BE2C (cell line): ENCODE data around the gene WSCD2.

Source experiments
- DNase-seq: peaks from one replicate; pipeline ENCODE4 v3.0.0-alpha.2; 2020
- H3K27me3 ChIP-seq: fragments of 250-450 bp; sonication (Bioruptor Pico); 2 replicates; pipeline ENCODE4 v1.5.1; 2020; ENCODE audit warnings: mild to moderate bottlenecking
- H3K36me3 ChIP-seq: fragments of 250-450 bp; sonication (Bioruptor Pico); 2 replicates; pipeline ENCODE4 v1.5.1; 2020; ENCODE audit warnings: mild to moderate bottlenecking
- H3K4me1 ChIP-seq: fragments of 250-450 bp; sonication (Bioruptor Pico); 2 replicates; pipeline ENCODE4 v1.5.1; 2020
- H3K4me3 ChIP-seq: 2 replicates; pipeline ENCODE4 v1.5.1; 2011; ENCODE audit warnings: low read depth, low read length
- H3K9me3 ChIP-seq: fragments of 250-450 bp; sonication (Bioruptor Pico); 2 replicates; pipeline ENCODE4 v1.5.1; 2020
- TF ChIP-seq, protein P1 (sequence below): IDR thresholded peaks from 2 replicates; pipeline ENCODE4 v1.5.1; 2012; ENCODE audit warnings: mild to moderate bottlenecking, low read depth, low read length

Gene WSCD2

DNA sequence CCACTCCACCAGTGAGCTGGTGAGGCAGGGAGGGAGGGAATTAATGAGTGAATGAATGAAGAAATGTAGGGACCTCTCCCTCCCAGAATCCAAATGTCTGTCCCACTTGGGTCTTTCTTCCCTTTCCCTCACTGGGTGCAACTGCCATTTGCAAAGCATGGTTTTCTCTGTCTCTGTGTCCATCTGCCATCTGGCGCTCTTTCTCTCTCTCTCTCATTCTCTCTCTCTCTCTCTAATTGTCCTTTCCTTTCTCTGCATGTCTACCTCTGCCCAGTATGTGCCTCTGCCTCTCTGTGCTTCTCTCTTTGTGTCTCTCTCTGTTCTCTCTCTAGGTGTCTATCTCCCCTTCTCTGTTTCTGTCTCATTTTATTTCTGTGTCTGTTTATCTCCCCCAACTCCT, 107.3 kb downstream of the WSCD2 start:
- Histone ChIP-seq H3K4me3 (no peak overlapping the region), H3K4me1 (peaks cover 13% of the 10 kb centered on the region), H3K9me3 (no peaks in the 10 kb centered on the region; the same call in 1 of the 2 replicates), H3K27me3 (no peaks in the 10 kb centered on the region), H3K36me3 (no peaks in the 10 kb centered on the region)
- DNase-seq = no peak
- TF ChIP-seq, protein P1, sequence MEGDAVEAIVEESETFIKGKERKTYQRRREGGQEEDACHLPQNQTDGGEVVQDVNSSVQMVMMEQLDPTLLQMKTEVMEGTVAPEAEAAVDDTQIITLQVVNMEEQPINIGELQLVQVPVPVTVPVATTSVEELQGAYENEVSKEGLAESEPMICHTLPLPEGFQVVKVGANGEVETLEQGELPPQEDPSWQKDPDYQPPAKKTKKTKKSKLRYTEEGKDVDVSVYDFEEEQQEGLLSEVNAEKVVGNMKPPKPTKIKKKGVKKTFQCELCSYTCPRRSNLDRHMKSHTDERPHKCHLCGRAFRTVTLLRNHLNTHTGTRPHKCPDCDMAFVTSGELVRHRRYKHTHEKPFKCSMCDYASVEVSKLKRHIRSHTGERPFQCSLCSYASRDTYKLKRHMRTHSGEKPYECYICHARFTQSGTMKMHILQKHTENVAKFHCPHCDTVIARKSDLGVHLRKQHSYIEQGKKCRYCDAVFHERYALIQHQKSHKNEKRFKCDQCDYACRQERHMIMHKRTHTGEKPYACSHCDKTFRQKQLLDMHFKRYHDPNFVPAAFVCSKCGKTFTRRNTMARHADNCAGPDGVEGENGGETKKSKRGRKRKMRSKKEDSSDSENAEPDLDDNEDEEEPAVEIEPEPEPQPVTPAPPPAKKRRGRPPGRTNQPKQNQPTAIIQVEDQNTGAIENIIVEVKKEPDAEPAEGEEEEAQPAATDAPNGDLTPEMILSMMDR = no peak

DNA sequence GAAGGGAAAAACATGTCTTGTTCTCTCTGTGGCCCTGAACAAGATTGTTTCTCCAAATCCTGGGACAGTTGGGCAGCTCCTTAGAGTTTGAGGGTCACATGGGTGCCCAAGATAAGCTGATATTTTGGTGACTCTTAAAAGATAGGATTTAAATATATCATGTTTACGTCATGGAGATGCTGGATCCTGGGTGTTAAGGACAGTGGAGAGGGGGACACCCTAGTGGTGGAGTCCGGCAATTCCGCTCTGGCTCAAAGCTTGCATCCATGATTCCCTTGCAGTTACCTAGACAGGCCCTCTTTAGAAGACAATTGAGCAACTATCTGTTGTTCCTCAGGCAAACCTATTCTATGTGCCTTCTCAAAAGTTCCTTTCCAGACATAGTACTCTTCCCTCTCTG, 108.2 kb downstream of the WSCD2 start:
- DNase-seq = peak; percentile 43
- H3K9me3 ChIP-seq = no peaks in the 10 kb centered on the region; the same call in 1 of the 2 replicates
- TF ChIP-seq, protein P1 = peak; percentile 77

DNA sequence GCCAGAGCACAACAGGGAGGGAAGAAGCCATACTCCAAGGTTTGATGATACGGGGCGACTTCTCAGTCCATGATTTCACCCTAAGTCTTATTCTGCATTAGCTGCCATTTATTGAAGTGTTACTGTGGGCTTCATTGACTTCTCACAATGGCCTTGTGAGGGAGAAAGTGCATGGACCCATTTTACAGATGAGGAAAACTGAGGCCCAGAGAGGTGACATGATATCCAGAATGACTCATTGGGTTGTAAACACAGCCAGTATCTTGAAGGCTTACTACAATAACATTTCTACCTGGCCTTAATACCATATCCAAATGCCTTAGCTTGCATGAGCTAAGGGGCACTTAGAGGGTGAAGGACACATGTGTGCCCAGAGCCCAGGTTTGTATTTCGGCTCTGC, 109.4 kb downstream of the WSCD2 start:
- DNase-seq = no peak
- H3K36me3 ChIP-seq = no peaks in the 10 kb centered on the region
- no peaks in the 10 kb centered on the region; the same call in 1 of the 2 replicates for H3K9me3 ChIP-seq
- TF ChIP-seq, protein P1 = no peak
- H3K27me3 ChIP-seq = no peaks in the 10 kb centered on the region
- peaks cover 17% of the 10 kb centered on the region for H3K4me1 ChIP-seq
- no peak overlapping the region for H3K4me3 ChIP-seq

More for the DNA sequence above, 108.2 kb downstream of the WSCD2 start:
- Histone ChIP-seq H3K36me3 (no peaks in the 10 kb centered on the region), H3K4me3 (no peak overlapping the region), H3K27me3 (no peaks in the 10 kb centered on the region), H3K4me1 (peaks cover 16% of the 10 kb centered on the region)

DNA sequence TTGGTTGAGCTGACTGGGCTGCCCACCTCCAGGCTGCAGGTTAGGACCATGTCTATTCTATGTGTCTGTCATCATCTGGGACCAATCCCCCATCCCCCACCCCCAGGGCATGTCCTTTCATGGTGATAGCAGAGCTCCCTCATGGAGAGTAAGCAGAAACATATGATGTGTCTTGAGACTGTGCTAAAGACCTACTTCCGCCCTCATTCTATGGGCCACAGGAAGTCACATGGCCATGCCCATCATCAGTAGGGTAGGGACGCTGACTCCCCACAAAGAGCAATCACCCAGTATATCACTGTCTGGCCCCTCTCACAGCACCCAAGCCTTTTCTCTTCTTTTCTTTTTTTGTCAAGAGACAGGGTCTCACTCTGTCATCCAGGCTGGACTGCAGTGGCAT, 110.3 kb downstream of the WSCD2 start:
- DNase-seq = no peak
- Histone ChIP-seq H3K27me3 (no peaks in the 10 kb centered on the region), H3K36me3 (no peaks in the 10 kb centered on the region), H3K4me3 (no peak overlapping the region), H3K9me3 (no peaks in the 10 kb centered on the region; the same call in 1 of the 2 replicates), H3K4me1 (peaks cover 17% of the 10 kb centered on the region)
- TF ChIP-seq, protein P1 = no peak

DNA sequence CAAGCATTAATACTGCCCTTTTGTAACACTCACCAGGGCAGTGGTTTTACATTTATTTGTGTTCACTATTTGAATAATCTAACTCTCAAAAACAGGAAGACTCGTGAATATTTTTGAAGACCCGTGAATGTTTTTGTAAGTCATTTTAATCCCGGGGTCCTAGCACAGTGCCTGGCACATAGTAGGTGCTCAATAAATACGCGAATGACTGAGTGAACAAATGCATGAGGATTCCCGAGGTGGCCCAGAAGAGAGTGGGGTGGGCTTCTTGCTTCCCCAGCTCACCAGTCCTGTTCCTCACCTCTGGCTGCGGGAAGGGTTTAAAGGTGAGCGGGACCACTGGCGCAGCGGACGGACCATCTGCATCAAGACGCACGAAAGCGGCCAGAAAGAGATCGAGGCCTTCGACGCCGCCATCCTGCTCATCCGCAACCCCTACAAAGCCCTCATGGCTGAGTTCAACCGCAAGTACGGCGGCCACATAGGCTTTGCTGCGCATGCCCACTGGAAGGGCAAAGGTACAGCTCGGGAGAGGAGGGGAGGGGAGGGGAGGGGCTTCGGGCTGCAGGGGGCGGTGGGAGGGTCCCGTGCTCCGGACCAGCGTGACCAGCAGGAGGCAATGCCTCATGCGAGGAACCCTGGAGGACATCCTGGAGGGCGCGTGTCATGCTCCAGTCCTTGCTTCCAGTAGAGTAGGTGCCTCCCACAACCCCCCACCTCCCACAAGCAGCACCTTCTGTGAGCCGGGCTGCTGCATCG, 111.1 kb downstream of the WSCD2 start:
- DNase-seq = no peak
- Histone ChIP-seq H3K27me3 (no peaks in the 10 kb centered on the region), H3K4me3 (no peak overlapping the region), H3K9me3 (no peaks in the 10 kb centered on the region; the same call in 1 of the 2 replicates), H3K4me1 (peaks cover 14% of the 10 kb centered on the region), H3K36me3 (no peaks in the 10 kb centered on the region)
- TF ChIP-seq, protein P1 = no peak

DNA sequence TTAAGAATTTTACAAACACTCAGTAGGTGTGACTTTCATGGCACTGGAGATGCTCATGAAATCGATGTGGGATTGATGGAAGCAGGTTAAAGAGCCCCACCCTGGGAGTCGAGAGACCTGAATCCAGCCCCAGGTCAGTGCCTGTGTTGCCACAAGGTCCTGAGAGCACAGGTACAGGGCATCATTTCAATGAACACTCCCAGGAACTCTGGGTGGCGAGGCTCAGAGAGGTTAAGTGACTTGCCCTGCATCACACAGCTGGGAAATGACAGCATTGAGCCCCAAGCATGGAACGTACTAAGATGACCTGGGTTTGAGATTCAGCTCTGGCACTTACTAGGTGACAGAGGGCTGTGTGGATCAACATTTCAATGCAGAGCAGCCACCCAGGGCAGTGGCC, 111.8 kb downstream of the WSCD2 start:
- Histone ChIP-seq H3K27me3 (no peaks in the 10 kb centered on the region), H3K36me3 (no peaks in the 10 kb centered on the region), H3K4me1 (peaks cover 9% of the 10 kb centered on the region), H3K9me3 (no peaks in the 10 kb centered on the region; the same call in 1 of the 2 replicates), H3K4me3 (no peak overlapping the region)
- no peak for DNase-seq
- TF ChIP-seq, protein P1 = no peak
